Measurements from ENCODE around the gene KLRC1. TPM values are rescaled to one million over a fixed set of nuclear protein-coding genes. Genes with fewer than 3 reads are reported as not detected.
"Not testable (repeated sequence)": the region's sequence is repeated elsewhere in the genome, so short reads cannot be mapped to it uniquely, and the experiment has no call there.

KLRC1 gene
- total RNA-seq, result under 1 TPM in 1 of 2 donors, not detected in 1; 0.54 TPM

- Histone ChIP-seq H3K36me3 (no peaks in the 10 kb centered on the region), H3K4me1 (ENCODE audit: control insufficient read depth in 1 of 2, low read depth in 2 of 2) (no peaks in the 10 kb centered on the region), H3K27ac (no peak within 1 kb of the TSS), H3K4me3 (no peak within 1 kb of the TSS), H3K9me3 (peaks cover 14% of the 10 kb centered on the region), H3K27me3 (replicated peaks; ENCODE audit: insufficient read depth) (no peaks in the 10 kb centered on the region)
- TF ChIP-seq CTCF (IDR thresholded peaks at IDR 0.05), result no peak
- ATAC-seq (ENCODE audit: insufficient number of reproducible peaks, low FRiP score, low read depth), result no peak
- no peak for DNase-seq (ENCODE audit: low spot score)
Observed at GRCh38 chr12:10453156-10453555, at the start of gene KLRC1. TSS of gene KLRC1 (minus strand) at chr12:10453377. CDS start at chr12:10451156, 2,221 bp downstream.

- no peaks in the 10 kb centered on the region for H3K4me1 ChIP-seq (ENCODE audit: control insufficient read depth in 1 of 2, low read depth in 2 of 2)
- H3K27ac ChIP-seq, result no peak overlapping the region
- no peak for DNase-seq (ENCODE audit: low spot score)
- no peaks in the 10 kb centered on the region for H3K9me3 ChIP-seq
- ATAC-seq (ENCODE audit: insufficient number of reproducible peaks, low FRiP score, low read depth), result no peak
- no peak for TF ChIP-seq CTCF (IDR thresholded peaks at IDR 0.05)
- H3K36me3 ChIP-seq, result no peaks in the 10 kb centered on the region
- H3K27me3 ChIP-seq (replicated peaks; ENCODE audit: insufficient read depth), result no peaks in the 10 kb centered on the region
- no peak overlapping the region for H3K4me3 ChIP-seq
Observed at GRCh38 chr12:10501030-10501429, 47.9 kb upstream of the KLRC1 start.

- no peak for ATAC-seq (ENCODE audit: insufficient number of reproducible peaks, low FRiP score, low read depth)
- no peak overlapping the region for H3K27ac ChIP-seq
Observed at GRCh38 chr12:10498042-10498441, 44.9 kb upstream of the KLRC1 start.

GRCh38 chr12:10497602-10498001 is 44.4 kb upstream of the KLRC1 start:
- no peaks in the 10 kb centered on the region for H3K36me3 ChIP-seq
- ATAC-seq (ENCODE audit: insufficient number of reproducible peaks, low FRiP score, low read depth) (no peak), DNase-seq (ENCODE audit: low spot score) (no peak)
- no peak for TF ChIP-seq CTCF (IDR thresholded peaks at IDR 0.05)
- no peak overlapping the region for H3K27ac ChIP-seq
- H3K9me3 ChIP-seq, result no peaks in the 10 kb centered on the region
- H3K4me1 ChIP-seq (ENCODE audit: control insufficient read depth in 1 of 2, low read depth in 2 of 2), result no peaks in the 10 kb centered on the region
- no peak overlapping the region for H3K4me3 ChIP-seq
- no peaks in the 10 kb centered on the region for H3K27me3 ChIP-seq (replicated peaks; ENCODE audit: insufficient read depth)

More at GRCh38 chr12:10498042-10498441, 44.9 kb upstream of the KLRC1 start:
- Histone ChIP-seq H3K4me1 (ENCODE audit: control insufficient read depth in 1 of 2, low read depth in 2 of 2) (no peaks in the 10 kb centered on the region), H3K9me3 (no peaks in the 10 kb centered on the region), H3K36me3 (no peaks in the 10 kb centered on the region), H3K4me3 (no peak overlapping the region), H3K27me3 (replicated peaks; ENCODE audit: insufficient read depth) (no peaks in the 10 kb centered on the region)
- no peak for DNase-seq (ENCODE audit: low spot score)
- no peak for TF ChIP-seq CTCF (IDR thresholded peaks at IDR 0.05)

DNA sequence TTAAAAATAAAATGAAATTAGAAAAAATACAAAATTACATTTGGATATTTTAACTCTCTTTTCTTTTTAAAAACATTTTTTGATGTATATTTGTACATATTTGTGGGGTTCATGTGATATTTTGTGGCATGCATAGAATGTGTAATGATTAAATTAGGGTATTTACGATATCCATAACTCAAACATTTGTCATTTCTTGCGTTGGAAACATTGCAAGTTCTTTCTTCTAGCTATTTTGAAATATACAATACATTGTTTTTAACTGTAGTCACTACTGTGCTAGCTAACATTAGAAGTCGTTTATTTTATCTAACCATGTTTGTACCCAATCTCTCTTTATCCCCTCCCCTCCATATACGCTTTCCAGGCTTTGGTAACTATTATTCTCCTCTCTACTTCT is 38.6 kb upstream of the KLRC1 start:
- ATAC-seq (ENCODE audit: insufficient number of reproducible peaks, low FRiP score, low read depth) (no peak), DNase-seq (ENCODE audit: low spot score) (no peak)
- Histone ChIP-seq H3K4me1 (ENCODE audit: control insufficient read depth in 1 of 2, low read depth in 2 of 2) (no peaks in the 10 kb centered on the region), H3K36me3 (no peaks in the 10 kb centered on the region), H3K27me3 (replicated peaks; ENCODE audit: insufficient read depth) (no peaks in the 10 kb centered on the region), H3K27ac (no peak overlapping the region), H3K4me3 (no peak overlapping the region), H3K9me3 (no peaks in the 10 kb centered on the region)
- no peak for TF ChIP-seq CTCF (IDR thresholded peaks at IDR 0.05)

- not testable (repeated sequence) for ATAC-seq (ENCODE audit: insufficient number of reproducible peaks, low FRiP score, low read depth); H3K27ac ChIP-seq; H3K4me3 ChIP-seq; DNase-seq (ENCODE audit: low spot score); H3K27me3 ChIP-seq (replicated peaks; ENCODE audit: insufficient read depth); H3K4me1 ChIP-seq (ENCODE audit: control insufficient read depth in 1 of 2, low read depth in 2 of 2); H3K36me3 ChIP-seq; H3K9me3 ChIP-seq
Observed at GRCh38 chr12:10487328-10487727, 34.2 kb upstream of the KLRC1 start.

DNA sequence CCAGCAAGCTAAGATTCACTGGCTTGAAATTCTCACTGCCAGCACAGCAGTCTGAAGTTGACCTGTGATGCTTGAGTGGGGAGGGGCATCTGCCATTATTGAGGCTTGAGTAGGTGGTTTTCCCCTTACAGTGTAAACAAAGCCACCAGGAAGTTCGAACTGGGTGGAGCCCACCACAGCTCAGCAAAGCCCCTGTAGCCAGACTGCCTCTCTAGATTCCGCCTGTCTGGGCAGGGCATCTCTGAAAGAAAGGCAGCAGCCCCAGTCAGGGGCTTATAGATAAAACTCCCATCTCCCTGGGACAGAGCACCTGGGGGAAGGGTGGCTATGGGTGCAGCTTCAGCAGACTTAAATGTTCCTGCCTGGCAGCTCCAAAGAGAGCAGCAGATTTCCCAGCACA is 28.7 kb upstream of the KLRC1 start:
- ATAC-seq (ENCODE audit: insufficient number of reproducible peaks, low FRiP score, low read depth); H3K9me3 ChIP-seq; H3K36me3 ChIP-seq; DNase-seq (ENCODE audit: low spot score); H3K27ac ChIP-seq; H3K4me1 ChIP-seq (ENCODE audit: control insufficient read depth in 1 of 2, low read depth in 2 of 2); H3K27me3 ChIP-seq (replicated peaks; ENCODE audit: insufficient read depth); H3K4me3 ChIP-seq: not testable (repeated sequence)

GRCh38 chr12:10472808-10473207 is 19.6 kb upstream of the KLRC1 start:
- not testable (repeated sequence) for H3K27ac ChIP-seq; H3K4me1 ChIP-seq (ENCODE audit: control insufficient read depth in 1 of 2, low read depth in 2 of 2); ATAC-seq (ENCODE audit: insufficient number of reproducible peaks, low FRiP score, low read depth); H3K9me3 ChIP-seq; DNase-seq (ENCODE audit: low spot score); H3K4me3 ChIP-seq; H3K27me3 ChIP-seq (replicated peaks; ENCODE audit: insufficient read depth); H3K36me3 ChIP-seq

Measured in thoracic aorta (tissue), 2 donors.